Measurements from ENCODE around the gene MBD3.

The MBD3 gene

GRCh38 chr19:1591421-1592023 lies 1.1 kb downstream of the MBD3 start:
- Histone ChIP-seq H3K4me3 (ENCODE audit: low read length) (peak overlapping the region; percentile 97), H3K27ac (ENCODE audit: low read length) (peak overlapping the region; percentile 87), H3K9ac (ENCODE audit: low read length) (peak overlapping the region; percentile 99), H3K36me3 (replicated peaks; ENCODE audit: low read depth, low read length) (peaks cover 7% of the 10 kb centered on the region), H3K9me3 (ENCODE audit: insufficient read depth, low read length) (no peaks in the 10 kb centered on the region), H4K20me1 (ENCODE audit: insufficient read depth, low read length) (peaks cover 8% of the 10 kb centered on the region; the same call in 1 of the 2 replicates), H2AFZ (ENCODE audit: low read depth, low read length) (no peak overlapping the region), H3K79me2 (ENCODE audit: low read length) (peaks cover 53% of the 10 kb centered on the region), H3K4me1 (ENCODE audit: low read length) (peaks cover 10% of the 10 kb centered on the region), H3K27me3 (ENCODE audit: low read depth, low read length) (no peaks in the 10 kb centered on the region), H3K4me2 (ENCODE audit: low read length) (peak overlapping the region; percentile 85)
- TF ChIP-seq EZH2phosphoT487 (IDR thresholded peaks at IDR 0.05; ENCODE audit: low read depth) (no peak), CTCF (IDR thresholded peaks at IDR 0.05; ENCODE audit: low read depth, low read length) (no peak)

- H4K20me1 ChIP-seq (ENCODE audit: insufficient read depth, low read length), result peaks cover 12% of the 10 kb centered on the region
- H2AFZ ChIP-seq (ENCODE audit: low read depth, low read length), result no peak overlapping the region
- peak overlapping the region; percentile 99 for H3K9ac ChIP-seq (ENCODE audit: low read length)
- H3K36me3 ChIP-seq (replicated peaks; ENCODE audit: low read depth, low read length), result peaks cover 10% of the 10 kb centered on the region
- peak; percentile 59 for TF ChIP-seq CTCF (IDR thresholded peaks at IDR 0.05; ENCODE audit: low read depth, low read length)
- no peak for TF ChIP-seq EZH2phosphoT487 (IDR thresholded peaks at IDR 0.05; ENCODE audit: low read depth)
- peak overlapping the region; percentile 97 for H3K4me3 ChIP-seq (ENCODE audit: low read length)
- H3K4me2 ChIP-seq (ENCODE audit: low read length), result peak overlapping the region; percentile 85
- H3K27ac ChIP-seq (ENCODE audit: low read length), result peak overlapping the region; percentile 87
- peaks cover 60% of the 10 kb centered on the region for H3K79me2 ChIP-seq (ENCODE audit: low read length)
- peaks cover 10% of the 10 kb centered on the region for H3K4me1 ChIP-seq (ENCODE audit: low read length)
- H3K9me3 ChIP-seq (ENCODE audit: insufficient read depth, low read length), result no peaks in the 10 kb centered on the region
- no peaks in the 10 kb centered on the region for H3K27me3 ChIP-seq (ENCODE audit: low read depth, low read length)
Measured at GRCh38 chr19:1590641-1591397, 1.8 kb downstream of the MBD3 start.

GRCh38 chr19:1587872-1588271 lies 4.8 kb downstream of the MBD3 start:
- Histone ChIP-seq H3K36me3 (replicated peaks; ENCODE audit: low read depth, low read length) (peaks cover 27% of the 10 kb centered on the region), H3K9me3 (ENCODE audit: insufficient read depth, low read length) (no peaks in the 10 kb centered on the region), H3K4me2 (ENCODE audit: low read length) (no peak overlapping the region), H3K27me3 (ENCODE audit: low read depth, low read length) (no peaks in the 10 kb centered on the region), H3K79me2 (ENCODE audit: low read length) (peaks cover 78% of the 10 kb centered on the region), H3K4me1 (ENCODE audit: low read length) (peaks cover 10% of the 10 kb centered on the region), H3K27ac (ENCODE audit: low read length) (no peak overlapping the region), H2AFZ (ENCODE audit: low read depth, low read length) (no peak overlapping the region), H3K9ac (ENCODE audit: low read length) (no peak overlapping the region), H3K4me3 (ENCODE audit: low read length) (no peak overlapping the region), H4K20me1 (ENCODE audit: insufficient read depth, low read length) (peaks cover 17% of the 10 kb centered on the region)
- TF ChIP-seq CTCF (IDR thresholded peaks at IDR 0.05; ENCODE audit: low read depth, low read length) (no peak), EZH2phosphoT487 (IDR thresholded peaks at IDR 0.05; ENCODE audit: low read depth) (no peak)

GRCh38 chr19:1585243-1585580 lies 7.5 kb downstream of the MBD3 start:
- Histone ChIP-seq H3K9ac (ENCODE audit: low read length) (no peak overlapping the region), H2AFZ (ENCODE audit: low read depth, low read length) (no peak overlapping the region), H3K27me3 (ENCODE audit: low read depth, low read length) (no peaks in the 10 kb centered on the region), H3K4me3 (ENCODE audit: low read length) (no peak overlapping the region), H3K4me2 (ENCODE audit: low read length) (no peak overlapping the region), H4K20me1 (ENCODE audit: insufficient read depth, low read length) (peaks cover 13% of the 10 kb centered on the region), H3K36me3 (replicated peaks; ENCODE audit: low read depth, low read length) (peaks cover 47% of the 10 kb centered on the region), H3K4me1 (ENCODE audit: low read length) (peaks cover 2% of the 10 kb centered on the region), H3K27ac (ENCODE audit: low read length) (no peak overlapping the region), H3K9me3 (ENCODE audit: insufficient read depth, low read length) (no peaks in the 10 kb centered on the region), H3K79me2 (ENCODE audit: low read length) (peaks cover 58% of the 10 kb centered on the region)
- TF ChIP-seq EZH2phosphoT487 (IDR thresholded peaks at IDR 0.05; ENCODE audit: low read depth) (no peak), CTCF (IDR thresholded peaks at IDR 0.05; ENCODE audit: low read depth, low read length) (no peak)

Data from OCI-LY3 (cell line).